A549 treated with Hydrocortisone at 1 μM for 4 hours (cell line): ENCODE data around the gene DAB2IP. TPM values are rescaled to one million over a fixed set of nuclear protein-coding genes. Genes with fewer than 3 reads are reported as not detected.

Experiments
- total RNA-seq: library from RNA; stranded (reverse); fragments of 200-300 nt; extraction: Qiagen RNA extraction; gene quantifications from 5 replicates; pipeline ENCODE4 v1.2.3, GENCODE V29; 2022

Gene DAB2IP
- 9.3 to 12.9 TPM (median 12.4 TPM) in 5 replicates for total RNA-seq

GRCh38 chr9:121651295-121652020 lies at the start of gene DAB2IP:
Gene DAB2IP (plus strand): TSS chr9:121651634. CDS start chr9:121651776, 142 bp downstream.

Other genes with a start within 250 kb of the DAB2IP start
- not detected in 5 replicates for gene GGTA1, start 151.8 kb upstream of the DAB2IP start, total RNA-seq